Vagina (tissue), 2 donors: ENCODE measurements around the gene MRPL12. TPM values are rescaled to one million over a fixed set of nuclear protein-coding genes. Genes with fewer than 3 reads are reported as not detected.

Experiments used
- DNase-seq, 2 donors: peaks; one replicate each; pipeline ENCODE4 v3.0.0-alpha.2; 2017; ENCODE audit errors: extremely low spot score in 2 of 2
- H3K27ac ChIP-seq: fragments of 200-600 bp; sonication (generic); one replicate; pipeline ENCODE4 v1.5.1; 2019
- H3K27me3 ChIP-seq: fragments of 200-600 bp; sonication (generic); one replicate; pipeline ENCODE4 v1.5.1; 2019
- H3K36me3 ChIP-seq, 2 donors: fragments of 200-600 bp; sonication (generic); one replicate each; pipeline ENCODE4 v1.5.1; 2017 to 2019
- H3K4me1 ChIP-seq: fragments of 200-600 bp; sonication (generic); one replicate; pipeline ENCODE4 v1.5.1; 2019
- H3K4me3 ChIP-seq, 2 donors: fragments of 200-600 bp; sonication (generic); 1 replicate in 1 of 2; 2 replicates in 1 of 2; pipeline ENCODE4 v1.5.1; 2016 to 2019
- H3K9me3 ChIP-seq: fragments of 200-600 bp; sonication (generic); one replicate; pipeline ENCODE4 v1.5.1; 2019
- POLR2A ChIP-seq, 2 donors: fragments of 450-650 bp; IDR thresholded peaks; one replicate each; pipeline ENCODE4 v1.6.1; 2017; ENCODE audit warnings: antibody characterized with exemption in 2 of 2, mild to moderate bottlenecking in 2 of 2, moderate library complexity in 2 of 2
- POLR2AphosphoS5 ChIP-seq, 2 donors: sonication (generic); formaldehyde crosslinking; IDR thresholded peaks; one replicate each; pipeline ENCODE4 v1.9.0; 2017; ENCODE audit warnings: antibody characterized with exemption in 2 of 2, mild to moderate bottlenecking in 2 of 2, low read depth in 1 of 2; ENCODE audit not compliant: insufficient read depth in 1 of 2
- intact Hi-C: fragments of 100-400 bp; cut with DNase I; formaldehyde crosslinking; loops from one replicate; pipeline ENCODE4 v1.15.1; 2023
- total RNA-seq: library from RNA; depleted of rRNA; stranded (reverse); fragments of >200 nt; gene quantifications from one replicate; pipeline ENCODE4 v1.2.3, GENCODE V29; 2016
- TF ChIP-seq, protein P1 (sequence below), 3 experiments: fragments of 450-650 bp in 2 of 3; fragments of 200-600 bp in 1 of 3; sonication (generic) in 1 of 3; IDR thresholded peaks; one replicate each; pipeline ENCODE4 v1.5.1; 2017 to 2019; ENCODE audit warnings: antibody characterized with exemption in 3 of 3, mild to moderate bottlenecking in 2 of 3, moderate library complexity in 2 of 3

MRPL12 gene
- total RNA-seq, 1 donor from 2014 or later = 77.3 TPM

DNA sequence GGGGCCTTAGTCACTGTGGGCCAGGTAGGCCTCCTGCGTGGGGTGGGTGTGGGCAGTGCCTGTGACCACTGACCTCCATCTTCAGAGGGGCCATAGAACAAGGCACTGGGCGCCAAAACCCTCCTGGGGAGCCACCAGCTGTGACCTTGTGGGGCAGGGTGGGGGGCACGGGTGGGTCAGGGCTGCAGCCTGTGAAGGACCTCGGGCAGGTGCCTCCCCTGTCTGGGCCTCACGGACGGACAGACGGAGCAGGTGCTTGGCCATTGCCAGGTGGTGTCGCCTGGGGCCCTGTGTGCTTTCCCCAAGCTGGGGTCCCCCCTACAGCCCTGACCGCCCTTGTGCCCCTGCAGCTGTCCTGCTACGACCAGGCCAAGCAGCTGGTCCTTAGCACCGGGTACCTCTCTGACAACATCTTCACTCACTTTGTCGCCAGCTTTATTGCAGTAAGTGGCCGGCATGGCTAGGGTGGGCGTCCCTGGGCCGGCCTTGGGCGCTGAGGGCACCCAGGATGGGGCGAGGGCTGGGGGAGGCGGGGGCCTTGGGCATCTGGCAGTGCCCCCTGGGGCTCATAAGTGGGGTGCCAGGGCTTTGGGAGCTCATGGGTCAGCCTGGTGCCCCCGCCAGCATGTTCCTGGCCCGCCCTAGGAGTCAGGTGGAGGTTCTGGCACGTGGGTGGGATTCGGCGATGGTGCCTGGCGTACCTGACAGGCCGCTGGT, 14.0 kb downstream of the MRPL12 start:
- H3K9me3 ChIP-seq = no peaks in the 10 kb centered on the region
- no peaks in the 10 kb centered on the region for H3K27me3 ChIP-seq
- no peak overlapping the region for H3K27ac ChIP-seq
- H3K4me1 ChIP-seq = peaks cover 19% of the 10 kb centered on the region
- intact Hi-C loops = no loop called here
- TF ChIP-seq POLR2AphosphoS5 (IDR thresholded peaks at IDR 0.05; ENCODE audit: insufficient read depth in 1 of 2, low read depth in 1 of 2) (no peak), POLR2A (IDR thresholded peaks at IDR 0.05) (no peak)
- TF ChIP-seq, protein P1, sequence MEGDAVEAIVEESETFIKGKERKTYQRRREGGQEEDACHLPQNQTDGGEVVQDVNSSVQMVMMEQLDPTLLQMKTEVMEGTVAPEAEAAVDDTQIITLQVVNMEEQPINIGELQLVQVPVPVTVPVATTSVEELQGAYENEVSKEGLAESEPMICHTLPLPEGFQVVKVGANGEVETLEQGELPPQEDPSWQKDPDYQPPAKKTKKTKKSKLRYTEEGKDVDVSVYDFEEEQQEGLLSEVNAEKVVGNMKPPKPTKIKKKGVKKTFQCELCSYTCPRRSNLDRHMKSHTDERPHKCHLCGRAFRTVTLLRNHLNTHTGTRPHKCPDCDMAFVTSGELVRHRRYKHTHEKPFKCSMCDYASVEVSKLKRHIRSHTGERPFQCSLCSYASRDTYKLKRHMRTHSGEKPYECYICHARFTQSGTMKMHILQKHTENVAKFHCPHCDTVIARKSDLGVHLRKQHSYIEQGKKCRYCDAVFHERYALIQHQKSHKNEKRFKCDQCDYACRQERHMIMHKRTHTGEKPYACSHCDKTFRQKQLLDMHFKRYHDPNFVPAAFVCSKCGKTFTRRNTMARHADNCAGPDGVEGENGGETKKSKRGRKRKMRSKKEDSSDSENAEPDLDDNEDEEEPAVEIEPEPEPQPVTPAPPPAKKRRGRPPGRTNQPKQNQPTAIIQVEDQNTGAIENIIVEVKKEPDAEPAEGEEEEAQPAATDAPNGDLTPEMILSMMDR (IDR thresholded peaks at IDR 0.05) = no peak
- no peaks in the 10 kb centered on the region for H3K36me3 ChIP-seq
- no peak overlapping the region for H3K4me3 ChIP-seq
- no peak for DNase-seq

DNA sequence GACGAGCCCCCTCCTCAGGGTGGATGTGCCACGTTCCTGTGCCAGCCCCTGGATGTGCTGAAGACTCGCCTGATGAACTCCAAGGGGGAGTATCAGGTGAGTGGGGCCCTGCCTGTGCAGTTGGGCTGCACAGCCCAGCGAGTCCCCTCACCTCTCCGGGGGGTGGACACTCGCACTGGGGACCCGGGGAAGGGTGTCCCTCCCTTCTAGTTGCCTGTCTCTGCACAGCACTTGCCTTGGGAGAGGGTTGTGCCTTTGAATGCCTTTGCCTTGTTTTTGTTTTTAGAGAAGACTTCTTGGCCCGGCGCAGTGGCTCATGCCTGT, 14.6 kb downstream of the MRPL12 start:
- TF ChIP-seq POLR2AphosphoS5 (IDR thresholded peaks at IDR 0.05; ENCODE audit: insufficient read depth in 1 of 2, low read depth in 1 of 2) (no peak), POLR2A (IDR thresholded peaks at IDR 0.05) (no peak)
- TF ChIP-seq, protein P1 (IDR thresholded peaks at IDR 0.05) = no peak
- intact Hi-C loops = no loop called here
- DNase-seq = no peak
- Histone ChIP-seq H3K4me3 (no peak overlapping the region), H3K4me1 (peaks cover 21% of the 10 kb centered on the region), H3K9me3 (no peaks in the 10 kb centered on the region), H3K27me3 (no peaks in the 10 kb centered on the region), H3K36me3 (no peaks in the 10 kb centered on the region), H3K27ac (no peak overlapping the region)

DNA sequence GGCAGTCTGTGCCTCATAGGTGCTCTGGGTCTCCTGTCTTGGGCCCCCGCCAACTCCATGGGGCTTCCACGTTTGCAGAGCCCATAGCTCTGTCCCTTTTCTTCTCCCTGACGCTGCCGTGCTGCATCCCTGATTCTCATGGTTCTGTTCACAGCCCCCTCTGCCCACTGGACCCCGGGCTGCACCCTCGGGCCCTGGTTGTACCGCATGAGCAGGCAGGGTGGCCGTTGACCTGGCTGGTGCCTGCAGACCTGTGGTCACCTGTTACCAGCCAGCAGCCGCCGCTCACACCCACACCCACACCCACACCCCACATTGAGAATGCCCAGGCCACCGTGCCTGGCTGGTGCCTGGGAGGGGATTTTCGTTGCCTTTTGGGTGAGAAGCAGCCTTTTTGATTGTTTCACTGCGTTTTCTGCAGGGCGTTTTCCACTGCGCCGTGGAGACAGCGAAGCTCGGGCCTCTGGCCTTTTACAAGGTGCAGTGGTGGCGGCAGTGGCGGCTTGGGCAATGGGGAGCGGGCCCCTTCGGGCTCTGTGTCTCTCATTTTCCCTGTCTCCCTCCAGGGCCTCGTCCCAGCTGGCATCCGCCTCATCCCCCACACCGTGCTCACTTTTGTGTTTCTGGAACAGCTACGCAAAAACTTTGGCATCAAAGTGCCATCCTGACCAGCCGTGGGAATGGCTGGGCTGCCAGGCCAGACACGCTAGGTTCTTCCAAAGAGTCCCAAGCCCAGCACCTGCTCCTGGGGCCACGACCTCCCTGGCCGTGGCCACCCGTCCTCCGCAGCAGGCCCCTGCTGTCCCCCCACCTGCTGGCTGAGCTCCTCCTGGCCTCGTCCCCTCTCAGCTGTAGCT, 16.5 kb downstream of the MRPL12 start:
- no peak for DNase-seq
- intact Hi-C loops = no loop called here
- no peaks in the 10 kb centered on the region for H3K27me3 ChIP-seq
- H3K4me3 ChIP-seq = no peak overlapping the region
- peaks cover 12% of the 10 kb centered on the region for H3K4me1 ChIP-seq
- H3K9me3 ChIP-seq = no peaks in the 10 kb centered on the region
- no peak overlapping the region for H3K27ac ChIP-seq
- TF ChIP-seq, protein P1 (IDR thresholded peaks at IDR 0.05) = no peak
- TF ChIP-seq POLR2AphosphoS5 (IDR thresholded peaks at IDR 0.05; ENCODE audit: insufficient read depth in 1 of 2, low read depth in 1 of 2) (no peak), POLR2A (IDR thresholded peaks at IDR 0.05) (no peak)
- no peaks in the 10 kb centered on the region for H3K36me3 ChIP-seq

DNA sequence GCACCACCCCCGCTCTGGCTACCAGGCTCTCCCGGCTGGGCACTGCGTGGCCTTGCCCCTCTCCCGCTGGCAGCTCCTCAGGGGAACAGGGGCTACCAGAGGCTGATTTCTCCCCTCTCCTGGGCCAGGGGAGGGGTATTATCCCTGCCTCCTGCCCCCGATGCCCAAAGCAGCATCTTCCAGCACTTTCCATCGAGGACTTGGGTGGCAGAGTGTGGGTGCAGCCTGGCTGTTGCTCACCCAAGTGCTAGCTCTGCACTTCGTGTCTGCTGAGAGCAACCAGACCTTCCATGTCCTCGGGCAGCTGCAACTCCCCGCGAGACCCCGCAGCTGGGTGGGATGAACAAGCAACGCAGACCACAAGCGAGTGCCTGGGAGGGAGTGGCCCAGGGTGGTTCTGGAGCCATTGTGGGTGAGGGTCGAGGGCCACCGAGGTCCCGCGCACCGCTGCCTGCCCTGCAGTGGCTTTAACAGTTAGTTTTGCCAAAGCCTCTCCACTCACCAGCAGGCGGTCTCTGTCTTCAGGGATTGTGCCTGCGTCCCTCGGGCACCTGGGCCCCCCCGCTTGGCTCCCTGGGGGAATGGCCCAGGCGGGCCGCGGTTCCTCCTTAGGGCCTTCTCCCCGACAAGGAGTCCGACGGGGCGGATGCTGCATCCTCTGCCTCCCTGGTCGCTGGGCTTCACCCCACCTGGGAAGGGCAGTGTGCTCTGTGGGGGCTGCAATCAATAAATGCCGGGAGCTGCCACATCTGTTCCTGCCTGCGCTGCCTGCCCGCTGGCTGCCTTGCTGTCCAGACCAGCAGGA, 17.3 kb downstream of the MRPL12 start:
- H3K36me3 ChIP-seq = no peaks in the 10 kb centered on the region
- intact Hi-C loops = no loop called here
- no peak overlapping the region for H3K4me3 ChIP-seq
- TF ChIP-seq POLR2A (IDR thresholded peaks at IDR 0.05) (no peak), POLR2AphosphoS5 (IDR thresholded peaks at IDR 0.05; ENCODE audit: insufficient read depth in 1 of 2, low read depth in 1 of 2) (no peak)
- TF ChIP-seq, protein P1 (IDR thresholded peaks at IDR 0.05) = no peak
- H3K9me3 ChIP-seq = no peaks in the 10 kb centered on the region
- no peak for DNase-seq
- H3K27me3 ChIP-seq = no peaks in the 10 kb centered on the region
- no peak overlapping the region for H3K27ac ChIP-seq
- peaks cover 12% of the 10 kb centered on the region for H3K4me1 ChIP-seq
